Measurements from ENCODE around the gene FKBP8. TPM values are rescaled to one million over a fixed set of nuclear protein-coding genes. Genes with fewer than 3 reads are reported as not detected.

FKBP8 gene
- polyA plus RNA-seq, 1 donor, result 138 TPM

DNA sequence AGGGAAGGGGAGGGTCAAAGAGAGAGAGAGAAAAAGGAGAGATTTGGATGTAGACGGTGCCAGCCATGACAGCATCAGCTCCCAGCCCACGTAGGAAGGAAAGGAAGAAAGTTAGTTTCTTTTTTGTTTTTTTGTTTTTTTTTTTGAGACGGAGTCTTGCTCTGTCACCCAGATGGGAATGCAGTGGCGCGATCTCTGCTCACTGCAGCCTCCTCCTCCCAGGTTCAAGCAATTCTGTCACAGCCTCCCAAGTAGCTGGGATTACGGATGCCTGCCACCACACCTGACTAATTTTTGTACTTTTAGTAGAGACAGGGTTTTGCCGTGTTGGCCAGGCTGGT, 49.1 kb downstream of the FKBP8 start:
- Histone ChIP-seq H3K27ac (ENCODE audit: low read length) (no peak overlapping the region), H3K9me3 (ENCODE audit: control insufficient read depth, low read depth, low read length) (no peaks in the 10 kb centered on the region), H3K27me3 (ENCODE audit: control insufficient read depth, insufficient read depth, low read length) (no peaks in the 10 kb centered on the region), H3K36me3 (ENCODE audit: control insufficient read depth, insufficient read depth, low read length) (no peaks in the 10 kb centered on the region), H3K4me1 (ENCODE audit: control insufficient read depth, insufficient read depth, low read length) (no peaks in the 10 kb centered on the region), H3K4me3 (ENCODE audit: low read length) (no peak overlapping the region)
- WGBS (ENCODE audit: insufficient coverage, low lambda C conversion rate), result 70% methylated on average over 2 of the region's 7 CpGs
- no peak for DNase-seq

DNA sequence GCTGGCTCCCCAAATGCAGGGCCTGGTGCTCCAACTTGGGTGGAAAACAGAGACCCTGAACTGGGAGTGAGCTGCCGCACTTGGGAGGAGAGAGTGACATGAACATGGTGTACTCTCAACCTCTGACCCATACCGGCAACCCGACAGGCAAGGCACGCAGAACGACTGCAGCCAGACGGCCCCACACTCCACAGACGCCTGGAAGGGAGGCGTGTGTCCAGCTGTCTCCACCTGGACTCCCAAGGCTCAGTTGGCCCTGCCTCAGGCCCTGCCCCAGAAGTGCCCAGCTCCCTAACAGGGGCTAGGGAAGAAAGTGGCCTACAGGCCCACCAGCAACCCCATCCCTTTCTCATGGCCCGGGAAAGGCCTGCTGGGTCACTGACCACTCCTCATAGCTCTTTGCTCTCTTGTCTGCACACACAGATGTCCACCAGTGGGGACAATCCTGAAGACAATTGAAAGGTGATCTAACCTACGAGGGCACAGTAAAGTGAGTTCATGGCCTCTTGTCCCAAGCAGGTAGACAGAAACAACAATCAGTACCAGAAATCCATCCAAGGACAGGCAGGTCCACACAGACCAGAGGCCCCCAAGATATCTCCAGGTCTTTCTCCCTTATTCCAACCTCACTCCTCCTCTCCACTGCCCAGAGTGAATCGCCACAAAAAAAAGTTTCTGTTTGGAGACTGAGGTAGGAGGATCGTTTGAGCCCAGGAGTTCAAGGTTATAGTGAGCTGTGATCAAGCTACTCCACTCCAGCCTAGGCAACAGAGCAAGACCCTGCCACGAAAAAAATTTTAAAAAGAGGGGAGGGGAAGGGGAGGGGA, 49.7 kb downstream of the FKBP8 start:
- Histone ChIP-seq H3K27me3 (ENCODE audit: control insufficient read depth, insufficient read depth, low read length) (no peaks in the 10 kb centered on the region), H3K4me1 (ENCODE audit: control insufficient read depth, insufficient read depth, low read length) (no peaks in the 10 kb centered on the region)

DNA sequence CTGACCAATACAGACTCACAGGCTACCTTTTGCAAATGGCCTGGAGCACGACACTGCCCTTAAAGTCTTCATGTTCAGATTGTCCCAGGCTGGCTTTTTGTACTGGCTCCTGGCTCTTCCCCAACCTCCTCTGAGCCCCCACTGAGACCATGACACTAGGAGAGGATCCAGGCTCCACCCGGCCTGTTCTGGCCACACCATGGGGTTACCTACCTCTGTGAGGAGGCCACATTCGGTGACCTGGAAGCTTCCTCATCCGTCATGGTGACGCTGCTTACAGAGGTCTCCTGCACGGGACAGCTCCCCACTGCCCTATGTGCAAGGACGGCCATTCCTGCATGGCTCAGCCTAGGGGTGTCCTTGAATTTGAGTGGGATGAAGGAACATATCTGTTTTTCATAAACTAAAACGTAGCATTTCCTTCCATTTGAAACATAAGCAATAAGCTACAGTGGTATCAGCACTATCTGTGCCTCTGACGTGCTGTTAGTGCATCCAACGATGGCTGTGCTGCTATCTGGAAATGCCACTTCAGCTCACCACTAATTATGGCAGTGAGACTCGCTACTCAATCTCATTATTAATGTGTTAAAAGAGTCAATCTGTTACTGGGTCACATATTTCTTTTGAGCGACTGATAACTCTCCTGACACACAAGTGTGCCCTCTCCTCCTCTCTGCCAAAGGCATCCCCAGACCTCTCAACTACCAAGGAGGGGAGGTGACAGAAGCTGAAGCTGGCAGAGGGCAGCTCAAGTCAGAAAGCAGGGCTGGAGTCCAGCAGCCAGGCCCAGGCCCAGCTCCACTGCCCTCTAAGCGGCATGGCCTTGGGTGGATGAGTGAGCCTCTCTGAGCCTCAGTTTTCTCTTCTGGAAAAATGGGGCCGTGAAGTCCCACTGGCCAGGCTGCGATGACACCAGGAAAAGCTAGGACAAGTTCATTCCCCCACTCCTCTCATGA, 51.1 kb downstream of the FKBP8 start:
- Histone ChIP-seq H3K4me1 (ENCODE audit: control insufficient read depth, insufficient read depth, low read length) (no peaks in the 10 kb centered on the region), H3K36me3 (ENCODE audit: control insufficient read depth, insufficient read depth, low read length) (no peaks in the 10 kb centered on the region), H3K9me3 (ENCODE audit: control insufficient read depth, low read depth, low read length) (no peaks in the 10 kb centered on the region), H3K27me3 (ENCODE audit: control insufficient read depth, insufficient read depth, low read length) (no peaks in the 10 kb centered on the region), H3K27ac (ENCODE audit: low read length) (no peak overlapping the region), H3K4me3 (ENCODE audit: low read length) (no peak overlapping the region)
- 100% methylated on average over 2 of the region's 15 CpGs for WGBS (ENCODE audit: insufficient coverage, low lambda C conversion rate)
- no peak for DNase-seq

More for the DNA sequence above, 49.7 kb downstream of the FKBP8 start:
- no peaks in the 10 kb centered on the region for H3K9me3 ChIP-seq (ENCODE audit: control insufficient read depth, low read depth, low read length)
- no peaks in the 10 kb centered on the region for H3K36me3 ChIP-seq (ENCODE audit: control insufficient read depth, insufficient read depth, low read length)
- WGBS (ENCODE audit: insufficient coverage, low lambda C conversion rate), result no CpG with 5 or more reads among the region's 13 CpGs
- no peak overlapping the region for H3K27ac ChIP-seq (ENCODE audit: low read length)
- H3K4me3 ChIP-seq (ENCODE audit: low read length), result no peak overlapping the region
- DNase-seq, result no peak

DNA sequence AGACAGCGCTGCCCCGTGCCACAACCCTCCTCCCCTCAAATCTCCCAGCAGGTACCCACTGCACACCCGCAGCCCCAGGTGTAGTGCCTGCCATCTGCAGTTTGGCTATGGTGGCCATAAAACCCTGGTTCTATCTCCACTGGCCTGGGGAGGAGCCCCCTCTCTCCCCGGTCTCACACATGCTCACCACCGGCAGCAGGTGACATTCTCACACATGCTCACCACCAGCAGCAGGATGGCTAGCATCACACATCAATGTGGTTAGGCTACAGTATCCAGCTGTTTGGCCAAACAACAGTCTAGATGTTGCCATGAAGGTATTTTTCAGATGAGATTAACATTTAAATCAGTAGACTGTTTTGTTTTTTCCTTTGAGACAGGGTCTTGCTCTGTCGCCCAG, 52.6 kb downstream of the FKBP8 start:
- H3K27ac ChIP-seq (ENCODE audit: low read length), result no peak overlapping the region
- no peaks in the 10 kb centered on the region for H3K9me3 ChIP-seq (ENCODE audit: control insufficient read depth, low read depth, low read length)
- H3K27me3 ChIP-seq (ENCODE audit: control insufficient read depth, insufficient read depth, low read length), result no peaks in the 10 kb centered on the region
- no peaks in the 10 kb centered on the region for H3K36me3 ChIP-seq (ENCODE audit: control insufficient read depth, insufficient read depth, low read length)
- no CpG with 5 or more reads among the region's 6 CpGs for WGBS (ENCODE audit: insufficient coverage, low lambda C conversion rate)
- peaks cover 12% of the 10 kb centered on the region for H3K4me1 ChIP-seq (ENCODE audit: control insufficient read depth, insufficient read depth, low read length)
- H3K4me3 ChIP-seq (ENCODE audit: low read length), result no peak overlapping the region
- no peak for DNase-seq

DNA sequence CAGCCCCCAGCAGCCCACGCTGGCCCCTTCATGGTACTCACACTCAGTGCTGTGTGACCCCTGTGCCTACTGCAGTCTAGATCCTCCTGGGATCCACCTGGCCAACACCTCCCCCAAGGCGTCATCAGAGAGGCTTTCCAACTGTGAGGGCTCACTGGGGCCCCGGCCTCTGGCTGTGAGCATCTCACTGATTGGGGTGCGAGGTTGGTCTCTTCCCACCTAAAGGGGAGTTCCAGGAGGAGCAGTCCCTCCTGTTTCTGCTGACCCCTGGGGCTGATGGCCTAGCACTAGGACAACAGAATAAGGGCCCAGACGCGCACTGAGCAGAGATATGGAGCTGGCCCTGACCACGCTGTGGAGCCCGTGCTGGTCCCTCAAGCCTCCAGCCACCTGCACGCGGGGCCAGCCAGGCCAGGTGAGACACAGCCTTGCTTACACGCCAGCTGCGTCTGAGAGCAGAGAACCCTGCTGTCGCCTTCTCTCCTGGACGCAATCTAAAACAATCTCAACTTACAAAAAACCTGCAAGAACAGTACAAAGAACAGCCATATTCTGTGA, 53.7 kb downstream of the FKBP8 start:
- Histone ChIP-seq H3K27me3 (ENCODE audit: control insufficient read depth, insufficient read depth, low read length) (no peaks in the 10 kb centered on the region), H3K9me3 (ENCODE audit: control insufficient read depth, low read depth, low read length) (no peaks in the 10 kb centered on the region), H3K36me3 (ENCODE audit: control insufficient read depth, insufficient read depth, low read length) (no peaks in the 10 kb centered on the region), H3K27ac (ENCODE audit: low read length) (no peak overlapping the region), H3K4me1 (ENCODE audit: control insufficient read depth, insufficient read depth, low read length) (peaks cover 12% of the 10 kb centered on the region), H3K4me3 (ENCODE audit: low read length) (no peak overlapping the region)
- WGBS (ENCODE audit: insufficient coverage, low lambda C conversion rate), result 80% methylated on average over 1 of the region's 14 CpGs
- DNase-seq, result no peak

DNA sequence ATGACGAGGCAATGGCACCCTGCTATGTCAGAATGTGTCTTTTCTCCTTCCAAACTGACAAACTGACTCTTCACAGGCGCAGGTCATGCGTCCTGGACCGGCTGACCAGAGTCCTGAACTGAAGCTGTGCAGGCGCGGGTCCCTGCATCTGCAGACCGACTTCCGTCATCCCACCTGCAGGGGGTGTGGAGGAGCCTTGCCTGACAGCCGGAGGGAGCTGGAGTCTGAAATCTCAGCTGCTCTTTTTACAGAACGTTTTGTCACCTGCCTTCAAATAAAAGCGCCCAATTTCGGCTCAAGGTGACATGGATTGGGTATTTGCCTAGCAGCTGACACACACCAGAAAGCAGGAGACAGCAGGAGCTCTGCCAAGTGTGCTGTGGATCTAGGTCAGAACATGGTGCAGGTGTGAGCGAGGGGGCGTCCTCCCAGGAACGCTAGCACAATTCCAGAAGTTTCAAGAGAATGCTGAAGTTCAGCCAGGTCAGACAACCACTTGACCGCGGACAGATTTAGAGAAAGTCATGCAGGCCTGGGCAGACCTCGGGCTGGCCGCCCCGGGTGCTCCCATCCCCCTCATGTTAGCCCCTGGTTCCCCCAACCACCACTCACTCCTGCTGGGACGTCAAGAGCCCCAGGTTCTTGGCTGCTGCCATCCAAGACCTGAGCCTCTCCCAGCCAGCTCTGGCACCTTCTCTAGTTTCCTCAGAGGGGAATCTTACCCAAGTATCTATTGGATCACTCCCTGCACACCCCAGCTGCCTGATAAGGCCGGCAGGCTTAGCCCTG, 54.3 kb downstream of the FKBP8 start:
- Histone ChIP-seq H3K36me3 (ENCODE audit: control insufficient read depth, insufficient read depth, low read length) (no peaks in the 10 kb centered on the region), H3K4me3 (ENCODE audit: low read length) (no peak overlapping the region), H3K9me3 (ENCODE audit: control insufficient read depth, low read depth, low read length) (no peaks in the 10 kb centered on the region), H3K27ac (ENCODE audit: low read length) (no peak overlapping the region), H3K27me3 (ENCODE audit: control insufficient read depth, insufficient read depth, low read length) (no peaks in the 10 kb centered on the region), H3K4me1 (ENCODE audit: control insufficient read depth, insufficient read depth, low read length) (peaks cover 12% of the 10 kb centered on the region)
- DNase-seq, result no peak
- no CpG with 5 or more reads among the region's 22 CpGs for WGBS (ENCODE audit: insufficient coverage, low lambda C conversion rate)

DNA sequence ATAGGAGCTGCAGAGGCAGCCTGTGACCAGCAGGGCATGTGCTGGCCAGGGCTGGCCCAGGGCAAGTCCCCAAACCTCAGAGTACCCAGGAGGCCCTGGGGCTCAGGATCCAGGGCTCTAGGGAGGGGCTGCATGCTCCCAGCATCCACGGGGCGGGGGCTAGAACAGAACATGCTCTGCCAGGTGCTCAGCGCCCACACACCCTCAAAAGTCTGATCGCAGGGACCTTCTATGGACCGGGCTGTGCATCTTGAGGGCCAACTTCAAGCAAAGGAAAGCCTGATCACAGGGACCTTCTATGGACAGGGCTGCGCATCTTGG, 55.0 kb downstream of the FKBP8 start:
- peaks cover 12% of the 10 kb centered on the region for H3K4me1 ChIP-seq (ENCODE audit: control insufficient read depth, insufficient read depth, low read length)
- no CpG with 5 or more reads among the region's 6 CpGs for WGBS (ENCODE audit: insufficient coverage, low lambda C conversion rate)
- no peak overlapping the region for H3K27ac ChIP-seq (ENCODE audit: low read length)

DNA sequence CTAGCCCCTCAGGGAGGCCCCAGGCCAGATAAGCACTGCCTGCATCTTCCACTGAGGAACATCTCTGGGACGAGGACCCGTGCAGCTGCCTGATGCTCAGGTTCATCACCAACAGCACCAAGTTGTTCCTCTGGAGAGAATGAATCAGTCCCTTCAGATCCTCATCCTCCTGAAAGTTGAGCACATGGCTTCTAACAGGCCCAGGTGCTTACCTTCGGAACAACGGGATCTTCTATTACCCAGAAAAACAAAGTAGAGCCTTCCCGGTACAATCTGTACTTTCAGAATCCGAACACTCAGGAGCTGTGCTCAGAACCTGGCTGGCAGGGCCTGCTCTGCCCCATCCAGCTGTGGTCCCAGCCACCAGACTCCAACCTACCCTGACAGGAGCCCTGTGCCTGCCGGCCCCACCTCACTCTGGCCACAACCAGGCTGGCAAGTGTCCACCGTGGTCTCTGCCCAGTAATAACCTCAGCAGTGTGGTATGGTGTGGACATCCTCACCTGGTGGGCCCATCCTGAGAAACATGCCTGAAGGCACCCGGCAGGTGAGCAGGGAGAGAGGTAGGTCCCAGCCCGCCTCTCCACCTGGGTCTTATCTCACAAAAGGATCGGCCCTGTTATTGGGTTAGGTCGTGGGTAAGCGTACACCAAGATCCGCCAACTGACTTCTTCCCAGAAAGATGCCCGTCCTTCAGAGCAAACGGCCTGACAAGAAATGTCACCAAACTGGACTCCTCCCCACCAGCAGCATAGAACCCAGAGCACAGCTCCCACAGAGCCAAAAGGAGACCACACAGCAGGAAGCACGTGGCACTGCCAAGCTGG, 55.6 kb downstream of the FKBP8 start:
- Histone ChIP-seq H3K9me3 (ENCODE audit: control insufficient read depth, low read depth, low read length) (no peaks in the 10 kb centered on the region), H3K27ac (ENCODE audit: low read length) (no peak overlapping the region), H3K4me1 (ENCODE audit: control insufficient read depth, insufficient read depth, low read length) (peaks cover 12% of the 10 kb centered on the region), H3K27me3 (ENCODE audit: control insufficient read depth, insufficient read depth, low read length) (no peaks in the 10 kb centered on the region), H3K36me3 (ENCODE audit: control insufficient read depth, insufficient read depth, low read length) (no peaks in the 10 kb centered on the region), H3K4me3 (ENCODE audit: low read length) (no peak overlapping the region)
- DNase-seq, result no peak
- no CpG with 5 or more reads among the region's 17 CpGs for WGBS (ENCODE audit: insufficient coverage, low lambda C conversion rate)

More for the DNA sequence above, 55.0 kb downstream of the FKBP8 start:
- no peaks in the 10 kb centered on the region for H3K36me3 ChIP-seq (ENCODE audit: control insufficient read depth, insufficient read depth, low read length)
- no peaks in the 10 kb centered on the region for H3K27me3 ChIP-seq (ENCODE audit: control insufficient read depth, insufficient read depth, low read length)
- no peaks in the 10 kb centered on the region for H3K9me3 ChIP-seq (ENCODE audit: control insufficient read depth, low read depth, low read length)
- no peak overlapping the region for H3K4me3 ChIP-seq (ENCODE audit: low read length)
- no peak for DNase-seq

DNA sequence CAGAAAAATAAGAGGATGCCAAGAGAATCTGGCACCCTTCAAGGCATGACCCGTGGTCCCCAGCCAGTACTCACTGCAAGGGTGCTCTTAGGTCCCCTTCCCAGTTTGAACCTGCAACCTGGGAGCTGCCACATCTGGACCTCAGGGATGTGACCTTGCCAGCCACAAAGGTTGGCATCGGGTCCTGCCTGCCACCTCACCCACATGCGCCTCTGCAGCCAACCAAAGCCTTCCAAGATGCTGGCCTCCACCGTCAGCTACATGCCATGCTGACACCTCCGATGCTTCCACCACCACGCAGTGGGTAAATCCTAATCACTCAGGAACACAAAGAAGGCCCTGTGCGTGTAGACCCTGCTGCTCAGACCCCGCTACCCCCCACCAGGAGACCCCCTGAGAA, 56.6 kb downstream of the FKBP8 start:
- no CpG with 5 or more reads among the region's 8 CpGs for WGBS (ENCODE audit: insufficient coverage, low lambda C conversion rate)
- Histone ChIP-seq H3K27ac (ENCODE audit: low read length) (no peak overlapping the region), H3K36me3 (ENCODE audit: control insufficient read depth, insufficient read depth, low read length) (no peaks in the 10 kb centered on the region), H3K4me3 (ENCODE audit: low read length) (no peak overlapping the region), H3K4me1 (ENCODE audit: control insufficient read depth, insufficient read depth, low read length) (peaks cover 12% of the 10 kb centered on the region), H3K9me3 (ENCODE audit: control insufficient read depth, low read depth, low read length) (no peaks in the 10 kb centered on the region), H3K27me3 (ENCODE audit: control insufficient read depth, insufficient read depth, low read length) (no peaks in the 10 kb centered on the region)
- DNase-seq, result no peak
